AG09319 (cell line): ENCODE measurements around the gene P2RY10.
"Not testable (repeated sequence)": the region's sequence is repeated elsewhere in the genome, so short reads cannot be mapped to it uniquely, and the experiment has no call there.

Experiments used
- DNase-seq: peaks from one replicate; pipeline ENCODE4 v3.0.0-alpha.2; 2010; ENCODE audit warnings: low read depth; ENCODE audit errors: extremely low read depth
- CTCF ChIP-seq: IDR thresholded peaks from 2 replicates; pipeline ENCODE4 v1.5.1; 2011; ENCODE audit warnings: low read depth, mild to moderate bottlenecking, inconsistent platforms, low read length, moderate library complexity

Gene P2RY10

GRCh38 chrX:78964598-78964997, 19.4 kb downstream of the P2RY10 start:
- no peak for DNase-seq
- TF ChIP-seq CTCF = no peak

- no peak for DNase-seq
- TF ChIP-seq CTCF = no peak
Measured at GRCh38 chrX:78979789-78980464, 34.7 kb downstream of the P2RY10 start.

GRCh38 chrX:78989349-78989748, 44.2 kb downstream of the P2RY10 start:
- TF ChIP-seq CTCF = no peak
- DNase-seq = no peak

GRCh38 chrX:78997870-78998558, 52.8 kb downstream of the P2RY10 start:
- no peak for DNase-seq

GRCh38 chrX:79007540-79007939, 62.3 kb downstream of the P2RY10 start:
- not testable (repeated sequence) for DNase-seq

More at GRCh38 chrX:78997870-78998558, 52.8 kb downstream of the P2RY10 start:
- TF ChIP-seq CTCF = no peak
